Testis (tissue), 2 donors: Measurements from ENCODE around the gene VIPR1.

Experiments used
- CTCF ChIP-seq, 3 experiments: fragments of 450-650 bp in 2 of 3; fragments of 200-600 bp in 1 of 3; sonication (generic) in 1 of 3; IDR thresholded peaks; one replicate each; pipeline ENCODE4 v1.5.1; 2016 to 2019; ENCODE audit warnings: antibody characterized with exemption in 3 of 3, mild to moderate bottlenecking in 2 of 3, moderate library complexity in 1 of 3
- POLR2A ChIP-seq: fragments of 450-650 bp; IDR thresholded peaks from one replicate; pipeline ENCODE4 v1.6.1; 2017; ENCODE audit warnings: antibody characterized with exemption, mild to moderate bottlenecking, moderate library complexity

DNA sequence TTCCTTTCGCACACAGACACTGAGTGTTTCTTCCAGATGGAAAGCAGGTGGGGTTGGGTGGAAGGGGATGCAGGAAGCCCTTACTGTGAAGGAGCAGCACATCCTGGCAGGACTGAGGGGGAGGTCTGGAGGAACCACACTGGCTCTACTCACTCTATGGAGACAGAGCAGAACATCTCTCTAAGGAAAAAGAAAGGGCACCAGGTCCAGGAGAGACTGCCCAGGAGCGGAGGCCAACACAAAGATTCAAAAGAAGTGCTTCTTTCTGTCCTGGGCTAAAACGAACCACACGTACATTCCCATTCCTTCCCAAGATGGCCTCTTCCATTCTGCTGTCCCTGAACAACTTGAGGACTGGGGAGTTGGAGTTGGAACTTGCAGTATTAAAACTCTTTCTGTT lies 13.8 kb upstream of the VIPR1 start:
- no peak for TF ChIP-seq CTCF (IDR thresholded peaks at IDR 0.05)
- no peak for TF ChIP-seq POLR2A
